HepG2 (cell line): Measurements from ENCODE around the gene NOTCH4. TPM values are rescaled to one million over a fixed set of nuclear protein-coding genes. Genes with fewer than 3 reads are reported as not detected.

ENCODE experiments used
- ATAC-seq: fragments of 200-7000 bp; cut with Tn5 transposase; 3 replicates; pipeline ENCODE4 v1.9.1; 2020; ENCODE audit warnings: mild to moderate bottlenecking, moderate library complexity
- BruUV-seq: library from RNA; stranded (reverse); fragments of 400-500 nt; replicated peaks from 2 replicates; lab custom pipeline; 2021; lab: Mats Ljungman, UMichigan
- CTCF ChIA-PET: fragments of 300-600 bp; formaldehyde crosslinking; extraction: SDS; loops from one replicate; lab custom pipeline; 2021; ENCODE audit warnings: low total read pairs, inconsistent platforms, low intra/inter-chr PET ratio; lab: Yijun Ruan, JAX
- POLR2A ChIA-PET: fragments of 350-600 bp; sonication (Branson Sonifier 250); formaldehyde crosslinking; loops from one replicate; lab custom pipeline; 2020; ENCODE audit warnings: antibody characterized with exemption, inconsistent platforms; lab: Yijun Ruan, JAX
- DNase-seq: peaks from one replicate; pipeline ENCODE4 v3.0.0-alpha.2; 2015; ENCODE audit warnings: low spot score
- FAIRE-seq: peaks from 3 replicates; lab custom pipeline; 2011; peaks lifted over from hg19 to GRCh38; lab: Jason Lieb, UNC
- H2AFZ ChIP-seq: one replicate; pipeline ENCODE4 v1.6.1; 2011; ENCODE audit warnings: low read length, inconsistent platforms
- H3K27ac ChIP-seq: fragments of 300-600 bp; 3 replicates; pipeline ENCODE4 v1.8.0; 2011; ENCODE audit warnings: mixed run types, mild to moderate bottlenecking, mixed read lengths, low read length, inconsistent platforms; ENCODE audit not compliant: insufficient read depth; ENCODE audit errors: extremely low read length
- H3K27me3 ChIP-seq, 2 experiments: fragments of 200-600 bp in 1 of 2; 2 replicates in 1 of 2; 3 replicates in 1 of 2; pipeline versions ENCODE4 v1.6.0 to v1.8.0; 2011; ENCODE audit warnings: low read length in 2 of 2, mild to moderate bottlenecking in 2 of 2, moderate library complexity in 2 of 2, inconsistent platforms in 1 of 2; ENCODE audit not compliant: insufficient read depth in 2 of 2, control insufficient read depth in 1 of 2
- H3K36me3 ChIP-seq, 2 experiments: fragments of 200-600 bp in 1 of 2; replicated peaks in 1 of 2; 2 replicates in 1 of 2; 3 replicates in 1 of 2; pipeline versions ENCODE4 v1.5.1 to v1.8.0; 2011; ENCODE audit warnings: low read length in 2 of 2, inconsistent platforms in 1 of 2; ENCODE audit not compliant: insufficient read depth in 2 of 2, control insufficient read depth in 1 of 2
- H3K4me1 ChIP-seq: 2 replicates; pipeline ENCODE4 v1.5.1; 2012; ENCODE audit warnings: low read length, inconsistent platforms; ENCODE audit not compliant: insufficient read depth
- H3K4me2 ChIP-seq: 2 replicates; pipeline ENCODE4 v1.6.0; 2011; ENCODE audit warnings: low read depth, low read length, inconsistent platforms
- H3K4me3 ChIP-seq, 3 experiments: fragments of 200-600 bp in 1 of 3; sonication (generic), shearing (Covaris generic) in 1 of 3; replicated peaks in 1 of 3; 2 replicates each; pipeline ENCODE4 v1.5.1; 2011 to 2016; ENCODE audit warnings: low read length in 3 of 3, inconsistent platforms in 2 of 3, low read depth in 2 of 3, mild to moderate bottlenecking in 2 of 3, control low read depth in 1 of 3, mixed read lengths in 1 of 3; ENCODE audit not compliant: insufficient read depth in 1 of 3
- H3K79me2 ChIP-seq: one replicate; pipeline ENCODE4 v1.6.1; 2011; ENCODE audit warnings: low read length, inconsistent platforms; ENCODE audit not compliant: insufficient read depth
- H3K9ac ChIP-seq: 2 replicates; pipeline ENCODE4 v1.6.0; 2011; ENCODE audit warnings: mild to moderate bottlenecking, low read depth, low read length, inconsistent platforms; ENCODE audit not compliant: insufficient read depth
- H3K9me3 ChIP-seq: 2 replicates; pipeline ENCODE4 v1.5.1; 2012; ENCODE audit warnings: mild to moderate bottlenecking, low read length
- H4K20me1 ChIP-seq: 2 replicates; pipeline ENCODE4 v1.6.0; 2011; ENCODE audit warnings: inconsistent platforms, mild to moderate bottlenecking, low read length, moderate library complexity; ENCODE audit not compliant: insufficient read depth
- CEBPB ChIP-seq: IDR thresholded peaks from 2 replicates; pipeline ENCODE4 v1.6.1; 2011; ENCODE audit warnings: low read depth, low read length, improper control_type of control experiment, borderline replicate concordance
- CENPBD1 ChIP-seq: sonication (generic); formaldehyde crosslinking; IDR thresholded peaks from 2 replicates; pipeline ENCODE4 v1.8.0; 2022; ENCODE audit warnings: missing genetic modification reagents, low read depth, mild to moderate bottlenecking, borderline replicate concordance
- CSRNP1 ChIP-seq: sonication (generic); formaldehyde crosslinking; IDR thresholded peaks from 2 replicates; pipeline ENCODE4 v1.8.1; 2023; ENCODE audit warnings: mild to moderate bottlenecking, missing genetic modification reagents
- FOSL2 ChIP-seq: sonication (generic); formaldehyde crosslinking; IDR thresholded peaks from 2 replicates; pipeline ENCODE4 v1.4.0; 2020; ENCODE audit warnings: missing genetic modification reagents
- HOXA9 ChIP-seq: sonication (generic); formaldehyde crosslinking; IDR thresholded peaks from 2 replicates; pipeline ENCODE4 v1.8.1; 2022; ENCODE audit warnings: missing genetic modification reagents, mild to moderate bottlenecking, moderate library complexity, borderline replicate concordance
- MATR3 ChIP-seq: sonication (generic); formaldehyde crosslinking; IDR thresholded peaks from 2 replicates; pipeline ENCODE4 v1.4.0; 2020; ENCODE audit warnings: missing genetic modification reagents
- MLX ChIP-seq: IDR thresholded peaks from 2 replicates; pipeline ENCODE4 v1.6.1; 2016
- PPARG ChIP-seq: conservative IDR thresholded peaks from 2 replicates; pipeline ENCODE4 v1.6.1; 2016; ENCODE audit warnings: missing biosample characterization, missing genetic modification reagents
- SALL1 ChIP-seq: sonication (generic); formaldehyde crosslinking; IDR thresholded peaks from 2 replicates; pipeline ENCODE4 v1.8.0; 2022; ENCODE audit warnings: mild to moderate bottlenecking, missing genetic modification reagents
- SNAPC4 ChIP-seq: sonication (generic); formaldehyde crosslinking; IDR thresholded peaks from 2 replicates; pipeline ENCODE4 v1.4.0; 2020; ENCODE audit warnings: mild to moderate bottlenecking, missing genetic modification reagents
- TAF15 ChIP-seq: fragments of 200-400 bp; formaldehyde crosslinking; IDR thresholded peaks from one replicate; pipeline ENCODE4 v1.6.1; 2018; ENCODE audit warnings: mild to moderate bottlenecking, low read depth, low read length; ENCODE audit not compliant: poor library complexity, severe bottlenecking
- TFE3 ChIP-seq: IDR thresholded peaks from 2 replicates; pipeline ENCODE4 v1.6.1; 2016
- ZNF260 ChIP-seq: sonication (generic); formaldehyde crosslinking; IDR thresholded peaks from 2 replicates; pipeline ENCODE4 v1.4.0; 2020; ENCODE audit warnings: missing genetic modification reagents, low read depth, mild to moderate bottlenecking, borderline replicate concordance
- ZNF333 ChIP-seq: sonication (generic); formaldehyde crosslinking; IDR thresholded peaks from 2 replicates; pipeline ENCODE4 v1.4.0; 2020; ENCODE audit warnings: mild to moderate bottlenecking, missing genetic modification reagents, borderline replicate concordance
- ZNF773 ChIP-seq: sonication (generic); formaldehyde crosslinking; IDR thresholded peaks from 2 replicates; pipeline ENCODE4 v1.4.0; 2020; ENCODE audit warnings: missing genetic modification reagents, borderline replicate concordance
- WGBS: methylation state at CpG from one replicate; pipeline ENCODE4 v1.1.6; 2017; ENCODE audit warnings: low lambda C conversion rate; 5-methylcytosine and 5-hydroxymethylcytosine counted together
- in situ Hi-C: cut with HindIII; loops from 2 replicates; pipeline ENCODE4 v1.10.0; 2017; ENCODE audit warnings: low pct_unique_long_range_greater_than_20kb; ENCODE audit not compliant: extremely low pct_ligation_motif_present
- intact Hi-C: fragments of 100-400 bp; cut with micrococcal nuclease; formaldehyde crosslinking; loops from one replicate; pipeline ENCODE4 v1.10.0; 2022; ENCODE audit not compliant: unreplicated experiment
- polyA plus RNA-seq, 8 experiments: library from polyadenylated mRNA; depleted of rRNA in 3 of 8; stranded (reverse) in 7 of 8; unstranded in 1 of 8; fragments of >200 nt; fragmentation: Illumina TruSeq in 4 of 8; extraction: Trizol in 4 of 8; gene quantifications; 2 replicates each; pipeline versions ENCODE4 v1.2.1 to v1.2.3, GENCODE V29; 2011 to 2016; ENCODE audit warnings: low read depth in 4 of 8, missing spikeins in 1 of 8, mixed read lengths in 1 of 8; ENCODE audit not compliant: insufficient read depth in 1 of 8
- total RNA-seq, 5 experiments: library from RNA; depleted of rRNA; stranded (reverse); fragments of >200 nt; fragmentation: Illumina TruSeq; extraction: Trizol; gene quantifications; 2 replicates each; pipeline ENCODE4 v1.2.3, GENCODE V29; 2016; ENCODE audit warnings: low read depth in 1 of 5

Gene NOTCH4
- total and polyA plus RNA-seq, 2 of the 13 experiments (the other 11 are each of a cell fraction or from before 2014, with no cell fraction given) = 0.51 to 0.83 TPM

DNA sequence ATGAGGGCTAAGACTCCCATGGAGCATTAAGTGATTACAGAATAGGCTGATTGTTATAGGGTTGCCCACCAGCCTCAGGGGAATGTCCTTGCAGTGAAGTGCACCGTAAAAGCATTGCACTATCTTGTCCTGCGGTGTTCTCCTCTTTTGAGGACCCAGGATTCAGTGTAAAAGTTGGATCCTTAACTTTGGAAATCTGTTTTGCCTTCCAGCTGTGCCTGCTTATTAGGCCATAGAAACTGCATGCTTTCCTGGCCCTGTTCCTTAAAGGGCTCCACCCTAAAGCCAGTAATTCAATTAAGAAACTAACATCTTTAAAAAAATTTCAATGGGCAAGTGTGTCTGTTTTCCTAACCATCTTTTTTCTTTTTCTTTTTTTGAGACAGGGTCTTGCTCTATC lies 25.4 kb upstream of the NOTCH4 start:
- H3K4me2 ChIP-seq = no peak overlapping the region
- no peaks in the 10 kb centered on the region for H3K4me1 ChIP-seq
- intact Hi-C loops = loop anchor here (10.0 kb wide), 2 partner anchors 446 to 546 kb away; no protein-coding TSS in a partner anchor
- H3K9me3 ChIP-seq = peaks cover 6% of the 10 kb centered on the region; the same call in 1 of the 2 replicates
- BruUV-seq = no TSS peak
- ATAC-seq (no peak), DNase-seq (no peak), FAIRE-seq (no peak)
- H3K4me3 ChIP-seq = no peak overlapping the region
- H3K27ac ChIP-seq = no peak overlapping the region
- no peaks in the 10 kb centered on the region for H3K36me3 ChIP-seq
- CTCF ChIA-PET = no interaction called here
- in situ Hi-C loops = loop anchor here (10.0 kb wide), 1 partner anchor 546 kb away; no protein-coding TSS in a partner anchor
- H3K79me2 ChIP-seq = no peaks in the 10 kb centered on the region
- H3K27me3 ChIP-seq = peaks cover 0 to 6% of the 10 kb centered on the region in 2 experiments; a peak in 1 of 5 replicates
- H2AFZ ChIP-seq = no peak overlapping the region
- no peak overlapping the region for H3K9ac ChIP-seq
- no peaks in the 10 kb centered on the region for H4K20me1 ChIP-seq
- WGBS = 24% methylated on average over 2 of the region's 2 CpGs
- POLR2A ChIA-PET = no interaction called here
- TF ChIP-seq CENPBD1 (no peak), SALL1 (no peak), FOSL2 (no peak), CEBPB (no peak), ZNF773 (CRISPR knock-in tag) (no peak), MATR3 (CRISPR knock-in tag) (no peak), PPARG (CRISPR knock-in tag) (no peak), MLX (CRISPR knock-in tag) (no peak), TFE3 (no peak), ZNF333 (no peak), SNAPC4 (CRISPR knock-in tag) (no peak), CSRNP1 (CRISPR knock-in tag) (no peak), HOXA9 (CRISPR knock-in tag) (no peak), TAF15 (no peak), ZNF260 (CRISPR knock-in tag) (no peak)
